Measurements from ENCODE around the gene NFE2L2.
"Not testable (repeated sequence)": the region's sequence is repeated elsewhere in the genome, so short reads cannot be mapped to it uniquely, and the experiment has no call there.

The NFE2L2 gene

DNA sequence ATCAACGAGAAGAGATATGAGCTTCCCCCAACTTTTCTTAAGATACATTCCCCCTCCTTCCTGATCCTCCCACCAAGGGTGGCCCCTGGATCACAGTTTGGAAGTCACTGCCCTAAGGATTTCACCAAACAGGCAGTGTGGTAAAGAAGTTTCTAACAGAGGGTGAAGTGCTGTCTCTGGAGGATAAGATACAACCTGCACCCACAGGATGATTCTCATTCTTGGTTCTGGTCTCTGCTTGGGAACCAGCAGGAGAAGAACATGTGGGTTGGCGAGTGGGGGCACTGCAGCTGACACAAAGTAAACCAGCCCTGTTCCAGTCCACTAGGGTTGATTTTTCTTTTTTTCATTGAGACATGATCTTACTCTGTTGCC, 9.3 kb downstream of the NFE2L2 start:
- DNase-seq = no peak

DNA sequence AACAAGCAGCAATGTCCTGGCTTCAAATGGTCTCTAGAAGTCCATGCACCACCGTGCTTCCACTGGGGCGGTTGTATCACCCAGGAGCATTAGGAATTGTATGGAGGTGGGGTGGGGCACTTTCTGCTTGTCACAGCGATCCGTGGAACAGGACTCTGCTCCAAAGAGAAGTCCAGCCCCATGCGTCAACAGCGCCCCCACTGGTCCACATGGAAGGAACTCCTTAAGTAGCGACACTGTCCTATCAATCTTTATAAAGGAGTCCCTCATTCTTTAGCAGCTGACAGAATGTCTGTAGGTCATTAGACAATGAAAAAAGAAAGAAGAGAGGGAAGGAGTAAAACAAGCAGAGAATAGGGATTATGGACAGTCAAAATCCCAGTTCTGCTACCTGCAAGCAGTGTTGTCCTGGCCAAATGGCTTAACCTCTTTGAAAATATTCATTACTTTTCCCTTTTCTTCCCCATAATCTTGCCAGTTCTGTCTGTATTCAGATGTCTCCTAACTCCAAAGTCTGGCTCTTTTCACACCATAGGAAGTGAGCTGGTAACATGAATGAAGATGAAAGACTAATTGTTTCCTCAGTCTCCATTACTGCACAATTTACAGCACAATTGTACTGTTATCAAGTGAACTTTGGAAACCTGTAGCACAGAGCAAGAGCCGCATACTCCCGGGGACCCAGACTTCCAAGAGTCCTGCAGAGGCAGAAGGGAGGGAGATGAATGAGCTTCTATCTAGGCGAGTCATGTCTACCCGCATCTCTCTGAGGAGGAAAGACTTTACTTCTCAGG, 9.9 kb downstream of the NFE2L2 start:
- DNase-seq = peak in 1 of 6 experiments; percentile 5

DNA sequence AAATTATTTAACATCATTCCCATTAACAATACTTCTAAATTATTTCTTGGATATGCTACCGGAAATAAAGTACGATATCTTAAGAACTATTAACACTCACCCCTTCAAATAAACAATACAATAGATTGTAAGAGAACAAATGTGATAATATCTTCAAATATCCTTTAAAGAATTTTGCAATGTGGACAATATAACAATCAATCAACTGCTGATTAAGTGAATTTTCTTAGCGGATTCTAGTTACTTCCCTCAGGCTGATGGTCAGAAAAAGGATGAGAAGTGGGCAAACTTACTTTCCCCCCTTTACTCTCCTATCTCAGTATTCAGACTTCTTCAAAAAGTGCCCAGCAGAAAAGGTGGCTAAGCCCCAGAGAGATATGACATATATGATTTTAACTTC, 10.8 kb downstream of the NFE2L2 start:
- DNase-seq = no peak

DNA sequence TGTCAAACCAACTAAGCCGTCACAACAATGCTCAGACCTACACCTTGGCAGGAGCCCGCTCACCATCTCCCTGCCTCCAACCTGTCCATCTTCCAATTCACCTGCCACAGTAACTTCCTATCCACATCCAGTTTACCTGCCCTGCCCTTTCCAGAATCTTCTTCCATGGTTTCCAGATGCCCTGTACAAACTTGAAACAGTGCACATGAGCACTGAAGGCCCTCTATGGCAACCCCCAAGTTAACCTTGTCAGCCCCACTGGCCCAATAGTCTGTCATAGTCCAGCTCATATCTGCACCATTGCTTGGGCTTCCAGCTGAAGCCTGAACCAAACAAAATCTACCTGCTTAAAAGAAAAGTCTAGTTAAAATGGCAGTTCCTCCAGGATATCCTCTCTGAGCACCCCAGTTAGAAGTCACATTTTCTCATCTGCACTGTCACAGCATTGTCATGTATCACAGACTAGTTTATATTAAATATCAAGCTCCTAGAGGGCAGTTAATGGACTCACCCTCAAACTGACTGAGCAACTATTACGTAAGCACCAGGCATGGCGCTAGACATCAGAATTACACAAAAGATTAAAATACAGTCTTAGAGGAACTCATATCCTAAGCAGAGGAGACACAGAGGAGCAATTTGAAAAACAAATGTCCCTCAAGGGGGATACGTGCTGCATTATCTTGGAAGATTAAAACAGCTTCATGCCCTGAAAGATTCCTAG, 11.6 kb downstream of the NFE2L2 start:
- DNase-seq = no peak

DNA sequence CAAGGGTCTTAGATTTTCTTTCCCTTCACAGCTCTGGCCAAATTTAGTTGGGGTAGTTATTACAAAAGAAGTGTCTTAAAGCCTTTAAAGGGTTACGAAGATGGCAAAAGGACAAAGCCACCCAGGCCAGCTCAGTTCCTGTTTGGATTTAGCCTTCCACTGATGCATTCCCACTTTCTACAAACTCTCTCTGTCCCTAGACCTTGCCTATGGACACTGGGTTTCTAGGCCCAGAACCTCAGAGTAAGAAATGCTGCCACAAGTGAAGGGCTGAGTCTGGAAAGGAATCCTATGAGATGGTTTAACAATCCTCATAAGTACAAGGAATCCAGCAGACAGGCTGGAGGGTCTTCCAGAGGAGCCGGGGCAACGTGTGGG, 13.4 kb downstream of the NFE2L2 start:
- no peak for DNase-seq

DNA sequence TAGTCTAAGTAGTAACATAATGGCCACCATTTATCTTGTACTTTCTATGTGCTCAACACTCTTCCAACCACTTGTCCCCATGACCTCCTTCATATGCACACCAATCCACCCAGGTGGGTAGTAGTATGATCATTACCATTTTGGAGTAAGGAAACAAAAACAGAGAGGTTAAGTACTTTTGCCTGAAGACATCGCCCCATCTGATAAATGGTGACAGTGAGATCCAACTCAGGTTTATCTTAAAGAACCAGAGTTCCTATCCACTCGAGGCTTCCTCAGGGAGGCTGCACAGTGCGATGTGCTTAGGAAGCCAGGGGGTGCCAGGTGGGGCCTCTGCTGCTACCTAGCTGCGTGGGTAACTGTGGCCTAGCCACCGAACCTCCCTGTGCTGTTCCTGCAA, 14.1 kb downstream of the NFE2L2 start:
- no peak for DNase-seq

DNA sequence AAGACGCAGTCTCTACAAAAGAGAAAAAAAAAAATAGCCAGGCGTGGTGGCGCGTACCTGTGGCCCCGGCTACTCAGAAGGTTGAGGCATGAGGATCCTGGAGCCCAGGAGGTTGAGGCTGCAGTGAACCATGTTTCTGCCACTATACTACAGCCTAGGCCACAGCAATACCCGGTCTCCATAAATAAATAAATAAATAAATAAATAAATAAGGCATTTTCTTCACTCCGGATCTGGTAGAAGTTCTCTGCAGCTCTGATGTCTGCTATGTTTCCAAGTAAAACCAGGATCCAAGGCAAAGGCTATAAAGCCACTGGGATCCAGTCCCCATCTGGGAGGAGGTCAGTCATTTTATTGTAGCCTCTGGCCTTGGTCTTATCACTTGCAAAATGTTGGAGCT, 15.5 kb downstream of the NFE2L2 start:
- DNase-seq = no peak

DNA sequence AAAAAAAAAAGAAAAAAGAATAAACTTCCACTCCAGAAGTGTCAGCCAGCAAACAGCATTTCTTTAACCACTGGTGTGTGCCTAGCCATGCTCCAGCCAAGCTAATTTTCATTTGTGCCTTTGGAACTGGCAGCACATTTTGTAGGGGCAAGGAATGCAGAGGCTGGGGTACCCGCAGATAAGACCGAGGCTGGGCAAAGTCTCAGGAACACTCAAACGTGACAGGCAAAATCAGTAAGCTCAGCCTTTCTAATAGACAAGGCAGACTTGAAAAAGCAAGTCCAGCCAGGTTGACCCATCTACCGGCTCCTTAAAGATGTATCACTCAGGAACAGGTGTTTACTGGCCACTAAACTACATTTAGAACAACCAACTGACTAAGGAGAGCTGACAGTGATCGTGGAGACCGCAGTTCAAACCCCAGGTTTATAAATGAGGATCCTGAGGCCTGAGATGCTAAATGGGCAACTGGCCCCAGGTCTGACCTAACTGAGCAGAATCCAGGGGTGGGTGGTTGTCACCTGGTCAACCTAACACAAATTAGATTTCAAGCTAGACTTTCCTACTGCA, 16.7 kb downstream of the NFE2L2 start:
- DNase-seq = no peak

DNA sequence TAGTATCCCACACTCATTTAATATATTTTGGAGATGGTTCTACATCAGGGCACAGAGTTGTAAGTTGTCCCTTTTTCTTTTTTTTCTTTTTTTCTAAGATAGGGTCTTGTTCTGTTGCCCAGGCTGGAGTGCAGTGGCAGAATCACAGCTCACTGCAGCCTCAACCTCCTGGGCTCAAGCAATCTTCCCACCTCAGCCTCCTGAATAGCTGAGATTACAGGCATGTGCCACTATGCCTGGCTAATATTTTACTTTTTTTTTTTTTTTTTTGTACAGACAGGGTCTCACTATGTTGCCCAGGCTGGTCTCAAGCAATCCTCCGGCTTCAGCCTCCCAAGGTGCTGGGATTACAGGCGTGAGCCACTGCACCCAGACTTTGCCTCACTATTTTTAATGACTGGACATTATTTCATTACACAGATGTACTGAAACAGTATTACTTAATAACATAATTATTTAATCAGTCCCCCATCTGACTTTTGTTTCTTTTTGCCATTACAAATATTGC, 17.9 kb downstream of the NFE2L2 start:
- DNase-seq = not testable (repeated sequence)

DNA sequence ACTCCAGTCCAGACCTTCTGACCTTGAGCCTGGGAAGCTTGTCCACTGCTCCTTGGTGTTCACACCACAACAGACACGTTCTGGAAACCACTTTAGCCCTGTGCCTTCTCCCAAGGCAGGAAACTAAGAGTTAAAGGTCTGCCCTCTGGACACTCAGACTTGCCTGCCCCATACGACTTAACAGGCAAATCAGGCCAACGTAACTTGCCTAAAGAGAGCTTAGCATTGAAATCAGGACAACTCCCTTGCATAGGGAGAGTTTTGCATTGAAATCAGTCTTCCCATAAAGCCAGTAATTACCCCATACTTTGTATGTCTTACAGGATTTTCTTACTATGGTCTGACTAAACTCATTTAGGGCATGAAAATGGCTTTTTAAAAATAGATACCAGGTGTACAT, 18.5 kb downstream of the NFE2L2 start:
- DNase-seq = no peak

DNA sequence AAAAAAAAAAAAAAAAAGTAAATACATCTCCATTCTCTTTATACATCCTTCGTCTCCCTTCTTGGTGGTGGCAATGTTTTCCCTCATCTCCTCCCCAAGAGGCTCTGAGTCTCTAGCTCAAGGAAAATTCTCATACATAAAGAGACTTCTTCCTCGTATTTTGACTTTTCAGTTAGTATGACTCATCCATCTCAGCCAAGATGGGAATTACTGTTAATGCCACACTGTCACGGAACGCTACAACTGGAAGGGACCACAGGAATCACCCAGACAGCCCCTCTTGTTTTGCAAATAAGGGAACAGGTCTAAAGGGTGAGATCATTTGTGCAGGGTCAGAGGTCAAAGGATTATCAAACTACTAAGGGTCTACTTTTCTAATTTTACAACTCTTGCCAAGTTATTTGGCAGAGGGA, 19.5 kb downstream of the NFE2L2 start:
- DNase-seq = no peak

DNA sequence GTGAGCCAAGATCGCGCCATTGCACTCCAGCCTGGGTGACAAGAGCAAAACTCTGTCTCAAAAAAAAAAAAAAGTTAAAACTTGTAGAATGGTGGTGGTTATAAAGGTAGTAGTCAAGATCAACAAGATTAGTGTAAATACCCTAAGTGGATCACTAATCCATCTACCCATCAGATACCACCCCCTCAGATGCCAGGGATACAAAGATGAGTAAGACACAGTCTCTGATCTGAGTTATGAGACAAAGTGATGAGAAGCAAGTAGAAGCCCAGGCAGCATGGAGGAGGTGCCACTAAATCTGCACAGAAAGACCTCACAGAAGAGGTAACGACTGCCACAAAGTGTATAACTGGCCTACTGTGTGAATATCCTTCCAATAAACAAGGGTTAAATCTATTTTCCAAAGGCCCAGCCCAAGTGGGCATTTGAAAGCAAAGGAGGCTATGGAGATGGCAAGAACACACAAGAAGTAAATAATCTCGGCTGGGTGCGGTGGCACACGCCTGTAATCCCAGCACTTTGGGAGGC, 20.2 kb downstream of the NFE2L2 start:
- DNase-seq = no peak

DNA sequence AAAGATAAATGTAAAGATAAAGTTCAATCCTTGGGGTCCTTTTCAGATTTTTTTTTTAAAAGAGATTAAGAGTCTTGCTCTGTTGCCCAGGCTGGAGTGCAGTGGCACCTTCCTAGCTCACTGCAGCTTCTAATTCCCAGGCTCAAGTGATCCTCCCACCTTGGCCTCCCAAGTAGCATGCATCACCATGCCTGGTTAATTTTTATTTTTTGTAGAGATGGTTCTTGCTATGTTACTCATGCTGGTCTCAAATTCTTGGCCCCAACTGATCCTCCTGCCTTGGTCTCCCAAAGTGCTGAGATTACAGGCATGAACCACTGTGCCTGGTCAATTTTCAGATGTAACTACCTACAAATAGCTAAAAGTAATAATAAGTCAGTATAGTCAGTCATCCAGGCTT, 21.1 kb downstream of the NFE2L2 start:
- no peak for DNase-seq

DNA sequence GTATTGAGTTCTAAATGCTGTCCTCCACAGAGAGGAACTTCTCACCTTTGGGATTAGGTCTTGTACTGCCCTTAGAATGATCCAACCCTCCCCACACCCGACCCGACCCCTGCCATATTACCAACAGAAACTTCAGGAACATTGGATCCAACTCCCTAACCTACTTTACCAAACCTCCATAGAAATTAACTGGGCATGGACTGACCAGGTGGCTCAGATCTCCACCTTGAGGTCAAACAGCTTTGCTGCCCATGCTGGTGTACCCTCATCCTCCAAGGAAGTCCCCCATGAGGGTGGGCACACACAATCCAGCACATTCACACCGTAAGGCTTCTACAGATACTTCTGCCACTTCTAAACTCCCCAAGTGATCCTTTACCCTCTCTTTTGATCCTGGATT, 21.5 kb downstream of the NFE2L2 start:
- no peak for DNase-seq

DNA sequence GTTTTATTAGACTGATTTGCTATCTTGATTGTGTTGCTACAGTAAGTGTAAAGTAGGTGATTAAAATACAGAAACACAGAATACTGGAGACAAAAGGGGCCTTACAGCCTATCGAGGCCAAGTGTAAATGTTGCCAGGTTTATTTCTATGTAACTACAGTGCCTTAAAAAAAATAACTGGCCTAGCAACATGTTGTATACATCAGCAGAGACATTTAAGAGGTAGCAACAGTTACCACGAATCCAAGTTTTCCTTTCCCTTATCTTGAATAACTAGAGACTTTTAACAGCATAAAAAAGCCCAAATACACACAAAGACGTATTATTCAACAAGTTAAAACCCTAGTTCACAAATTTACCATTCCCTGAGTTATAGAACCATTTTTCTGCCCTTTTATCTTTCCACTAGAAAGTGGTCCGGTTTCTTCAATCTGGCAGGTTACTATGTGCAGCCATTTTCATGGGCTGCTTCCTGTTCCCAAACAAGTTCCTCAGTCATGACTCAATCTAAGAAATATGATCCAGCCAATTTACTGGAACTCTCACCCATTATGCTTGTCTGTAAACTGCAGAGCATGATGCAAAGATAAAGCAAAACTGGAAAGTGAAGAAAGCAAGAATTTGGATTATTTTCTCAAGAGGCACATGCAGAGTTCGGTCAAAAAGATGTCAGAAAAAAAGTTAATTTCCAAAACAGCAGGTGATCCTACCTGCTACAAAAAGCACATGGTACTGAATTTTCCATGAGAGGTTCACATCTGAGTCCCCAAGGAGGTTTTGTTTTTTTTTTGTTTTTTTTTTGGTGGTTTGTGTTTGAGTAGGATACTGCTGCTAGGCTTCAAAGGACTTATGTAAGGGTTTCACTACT, 22.2 kb downstream of the NFE2L2 start:
- no peak for DNase-seq

DNA sequence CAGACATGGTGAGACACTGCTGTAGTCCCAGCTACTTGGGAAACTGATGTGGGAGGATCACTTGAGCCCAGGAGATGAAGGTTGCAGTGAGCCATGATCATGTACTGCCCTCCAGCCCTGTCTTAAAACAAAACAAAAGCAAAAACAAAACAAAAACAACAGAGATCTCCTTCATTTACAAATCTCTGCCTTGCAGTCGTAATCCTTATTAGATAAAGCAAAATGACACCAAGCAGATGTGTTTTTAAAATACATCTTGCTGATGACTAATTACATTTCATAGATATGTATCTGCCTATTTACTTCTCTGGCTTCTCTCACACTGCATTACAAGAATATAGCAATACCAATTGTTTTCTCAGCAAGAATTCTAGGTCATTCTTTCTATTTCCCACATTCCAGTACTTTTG, 22.8 kb downstream of the NFE2L2 start:
- DNase-seq = no peak

DNA sequence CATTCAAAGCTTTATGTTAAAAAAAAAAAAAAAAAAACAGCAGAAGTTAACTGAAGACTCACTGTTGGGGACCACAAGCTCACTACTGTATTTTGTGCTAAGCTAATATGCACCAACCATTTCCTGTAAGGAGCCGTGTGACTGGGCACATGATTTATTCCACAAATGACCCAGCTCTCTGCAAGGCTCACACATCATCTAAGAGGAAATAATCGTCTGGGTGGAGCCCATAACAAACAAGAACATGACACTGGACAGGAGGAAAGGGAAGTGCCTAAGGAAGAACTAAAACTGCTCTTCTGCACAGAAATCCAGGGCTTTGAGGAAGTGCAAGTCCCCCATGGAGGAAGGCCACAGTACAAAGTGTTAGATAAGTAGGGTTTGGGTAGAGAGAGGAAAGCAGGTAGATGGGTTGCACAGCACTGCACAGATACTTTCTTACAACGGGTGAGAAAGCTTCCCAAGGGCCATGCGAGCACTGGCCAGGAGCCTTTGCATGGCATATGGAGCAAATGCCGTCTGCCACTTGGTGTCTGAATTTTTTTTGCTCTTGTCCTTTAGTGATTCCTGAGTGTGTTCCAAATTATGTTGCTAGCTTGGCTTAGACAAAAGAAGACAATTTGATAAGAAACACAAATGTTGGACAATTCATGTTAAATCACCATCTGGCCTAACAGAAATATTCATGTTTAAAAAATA, 24.4 kb downstream of the NFE2L2 start:
- DNase-seq = peak in 1 of 6 experiments; percentile 27

DNA sequence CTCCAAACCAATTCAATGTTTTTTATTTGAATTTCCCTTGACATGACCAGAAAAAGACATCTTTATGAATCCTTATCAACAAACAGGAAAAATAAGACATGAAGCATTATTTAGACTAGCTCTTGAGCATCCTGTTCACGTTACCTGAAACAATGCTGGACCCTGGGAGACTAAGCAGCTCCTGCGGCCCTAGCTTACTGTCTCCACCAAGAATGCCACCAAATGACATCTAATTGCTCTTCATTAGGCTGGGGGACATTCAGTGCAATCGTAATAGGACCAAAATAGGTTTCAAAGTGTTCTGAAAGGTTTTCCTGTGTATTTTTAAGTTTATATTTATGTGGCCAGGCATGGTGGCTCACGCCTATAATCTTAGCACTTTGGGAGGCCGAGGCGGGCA, 25.5 kb downstream of the NFE2L2 start:
- no peak for DNase-seq

DNA sequence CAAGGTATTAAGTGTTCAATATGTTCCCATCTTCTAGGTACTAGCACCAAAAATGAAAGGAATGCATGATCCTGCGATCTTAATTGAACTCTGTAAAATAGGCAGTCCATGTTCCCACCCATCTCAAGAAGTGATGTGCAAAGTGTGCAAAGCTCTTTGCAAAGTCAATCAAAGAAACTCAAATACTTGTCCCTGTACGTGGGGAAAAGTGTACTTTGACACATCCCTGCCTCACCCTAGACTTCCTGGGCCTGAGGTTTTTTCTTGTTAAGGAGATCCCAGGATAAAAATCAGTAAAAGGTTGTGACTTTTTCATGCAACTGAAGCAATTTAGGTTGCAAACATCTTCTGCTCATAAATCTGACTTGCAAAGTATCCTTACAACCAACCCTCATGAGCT, 26.6 kb downstream of the NFE2L2 start:
- no peak for DNase-seq

DNA sequence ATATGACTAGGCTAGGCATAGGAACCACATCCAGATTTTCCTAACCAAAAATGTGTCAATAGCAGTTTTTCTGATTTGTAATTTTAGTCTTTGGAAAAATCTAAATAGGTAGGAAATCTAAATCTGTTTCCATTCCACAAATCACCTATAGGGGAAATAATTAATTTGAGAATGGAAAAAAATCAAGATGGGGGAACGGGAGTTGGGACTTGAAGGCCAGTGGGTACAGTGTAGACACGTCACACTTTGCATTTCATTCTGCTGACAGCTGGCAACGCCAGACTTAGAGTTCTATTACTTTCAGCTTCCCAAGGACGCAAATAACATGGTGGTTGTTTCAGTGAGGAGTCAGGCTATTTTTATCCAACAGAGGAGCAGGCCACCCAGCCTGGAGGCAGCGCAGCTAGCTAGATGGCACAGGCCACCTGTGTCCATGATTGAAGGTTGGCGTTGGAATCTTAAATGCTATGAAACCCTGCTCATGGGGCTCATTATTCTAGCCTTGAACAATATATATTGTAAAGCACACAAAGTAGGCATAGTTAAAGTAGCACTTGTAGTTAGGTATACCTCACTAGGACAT, 28.6 kb downstream of the NFE2L2 start:
- no peak for DNase-seq

DNA sequence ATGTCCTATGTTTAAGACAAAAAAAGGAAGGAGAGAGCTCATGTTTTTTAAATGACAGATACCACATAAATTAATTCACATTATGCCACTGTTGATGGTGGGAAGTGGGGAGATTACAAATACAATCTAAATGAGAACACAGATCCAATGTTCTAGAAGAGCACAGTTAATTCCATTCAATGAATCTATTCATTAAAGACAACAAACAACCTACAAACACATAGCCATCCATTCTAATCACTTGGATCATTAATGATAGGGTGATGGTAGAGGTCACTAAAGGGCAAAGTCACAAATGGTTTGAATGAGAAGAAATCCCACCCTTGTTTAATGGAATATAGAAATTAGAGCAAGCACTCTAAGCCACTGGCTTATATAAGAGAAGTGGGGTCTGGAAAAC, 30.3 kb downstream of the NFE2L2 start:
- no peak for DNase-seq

Measured in stimulated activated naive CD4-positive, alpha-beta T cell (primary cell).